ENCODE measurements around the gene KSR1.

KSR1 gene

GRCh38 chr17:27485716-27486495 is 29.7 kb downstream of the KSR1 start:
- peaks cover 24% of the 10 kb centered on the region for H3K4me1 ChIP-seq (ENCODE audit: control insufficient read depth, insufficient read depth, low read length)
- no peak overlapping the region for H3K27ac ChIP-seq (ENCODE audit: low read depth, low read length)

DNA sequence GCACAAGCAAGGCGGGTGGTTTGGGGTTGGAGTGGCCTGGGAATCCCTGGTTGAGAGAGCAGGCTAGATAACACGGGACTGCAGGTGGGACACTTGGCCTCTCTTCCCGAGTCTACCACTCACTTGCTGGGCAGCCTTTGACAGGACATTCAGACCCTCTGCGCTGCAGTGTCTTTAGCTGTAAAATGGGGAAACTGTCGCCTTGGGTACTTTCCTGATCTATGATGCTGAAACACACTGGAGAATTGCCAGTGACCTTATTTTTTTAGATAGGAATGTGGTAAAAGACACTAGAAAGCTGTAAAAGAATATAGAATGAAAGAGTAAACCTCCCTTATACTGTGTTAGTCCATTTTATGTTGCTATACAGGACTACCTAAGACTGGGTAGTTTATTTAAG is 30.5 kb downstream of the KSR1 start:
- Histone ChIP-seq H3K4me3 (ENCODE audit: low read depth, low read length) (no peak overlapping the region), H3K4me1 (ENCODE audit: control insufficient read depth, insufficient read depth, low read length) (peaks cover 22% of the 10 kb centered on the region), H3K36me3 (ENCODE audit: control insufficient read depth, insufficient read depth, low read length) (no peaks in the 10 kb centered on the region), H3K9me3 (ENCODE audit: control insufficient read depth, insufficient read depth, low read length) (no peaks in the 10 kb centered on the region), H3K27me3 (ENCODE audit: control insufficient read depth, insufficient read depth, low read length) (no peaks in the 10 kb centered on the region), H3K27ac (ENCODE audit: low read depth, low read length) (no peak overlapping the region), H3K9ac (ENCODE audit: low read depth, low read length) (no peak overlapping the region)

More at GRCh38 chr17:27485716-27486495, 29.7 kb downstream of the KSR1 start:
- Histone ChIP-seq H3K27me3 (ENCODE audit: control insufficient read depth, insufficient read depth, low read length) (no peaks in the 10 kb centered on the region), H3K9me3 (ENCODE audit: control insufficient read depth, insufficient read depth, low read length) (no peaks in the 10 kb centered on the region), H3K36me3 (ENCODE audit: control insufficient read depth, insufficient read depth, low read length) (no peaks in the 10 kb centered on the region), H3K4me3 (ENCODE audit: low read depth, low read length) (no peak overlapping the region), H3K9ac (ENCODE audit: low read depth, low read length) (no peak overlapping the region)

DNA sequence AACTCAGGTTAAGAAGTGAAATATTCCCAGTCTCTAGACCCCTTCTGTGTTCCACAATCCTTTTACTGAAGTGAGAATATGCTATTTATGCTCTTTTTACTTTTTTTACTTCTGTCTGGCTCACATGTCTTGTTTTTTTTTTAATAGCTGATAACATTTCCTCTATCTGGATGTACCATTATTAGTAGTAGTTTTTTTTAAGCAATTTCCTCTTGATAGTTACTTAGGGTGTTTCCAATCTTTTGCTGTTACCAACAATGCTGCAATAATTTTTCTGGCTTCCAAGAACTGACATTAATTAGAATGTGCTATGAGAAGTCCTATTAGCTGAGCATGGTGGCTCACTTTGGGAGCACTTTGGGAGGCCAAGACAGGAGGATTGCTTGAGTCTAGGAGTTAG is 32.0 kb downstream of the KSR1 start:
- Histone ChIP-seq H3K27ac (ENCODE audit: low read depth, low read length) (no peak overlapping the region), H3K9me3 (ENCODE audit: control insufficient read depth, insufficient read depth, low read length) (no peaks in the 10 kb centered on the region), H3K4me3 (ENCODE audit: low read depth, low read length) (no peak overlapping the region), H3K27me3 (ENCODE audit: control insufficient read depth, insufficient read depth, low read length) (no peaks in the 10 kb centered on the region), H3K9ac (ENCODE audit: low read depth, low read length) (no peak overlapping the region), H3K4me1 (ENCODE audit: control insufficient read depth, insufficient read depth, low read length) (peaks cover 37% of the 10 kb centered on the region), H3K36me3 (ENCODE audit: control insufficient read depth, insufficient read depth, low read length) (no peaks in the 10 kb centered on the region)

DNA sequence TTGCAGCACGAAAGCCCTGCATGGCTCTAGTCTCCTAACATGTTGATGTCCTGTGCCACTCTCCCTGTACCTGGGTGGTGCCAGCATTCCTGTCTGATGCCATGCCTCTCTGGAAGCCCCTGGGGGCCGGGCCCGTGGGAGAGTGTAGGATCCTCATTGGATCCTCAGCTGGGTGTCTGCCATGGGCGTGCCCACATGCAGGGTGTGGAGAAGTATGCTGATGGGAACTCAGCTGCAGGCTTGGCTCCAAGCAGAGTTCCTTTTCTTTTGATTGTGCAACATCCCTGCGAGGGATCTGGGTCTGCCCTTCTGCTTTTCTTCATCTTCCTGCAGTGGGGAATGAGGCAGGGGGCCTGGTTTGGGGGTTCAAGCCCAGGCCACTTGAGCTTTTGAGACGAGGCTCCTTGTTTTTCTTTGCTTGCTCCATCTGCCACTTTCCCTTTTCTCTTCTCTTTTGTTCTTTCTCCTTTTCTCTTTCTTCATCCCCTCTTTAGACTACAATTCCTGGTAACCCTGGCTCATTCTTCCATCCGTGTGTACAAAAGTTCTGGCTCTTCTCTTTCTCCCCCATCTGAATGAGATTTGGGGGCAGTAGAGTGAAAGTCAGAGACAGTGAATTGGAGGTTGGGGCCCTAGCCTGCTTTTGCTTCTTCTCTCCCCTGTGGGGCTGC is 32.9 kb downstream of the KSR1 start:
- Histone ChIP-seq H3K4me3 (ENCODE audit: low read depth, low read length) (no peak overlapping the region), H3K36me3 (ENCODE audit: control insufficient read depth, insufficient read depth, low read length) (no peaks in the 10 kb centered on the region), H3K9ac (ENCODE audit: low read depth, low read length) (no peak overlapping the region), H3K27me3 (ENCODE audit: control insufficient read depth, insufficient read depth, low read length) (no peaks in the 10 kb centered on the region), H3K27ac (ENCODE audit: low read depth, low read length) (peak overlapping the region; percentile 27), H3K4me1 (ENCODE audit: control insufficient read depth, insufficient read depth, low read length) (peaks cover 47% of the 10 kb centered on the region), H3K9me3 (ENCODE audit: control insufficient read depth, insufficient read depth, low read length) (no peaks in the 10 kb centered on the region)

GRCh38 chr17:27490391-27490790 is 34.1 kb downstream of the KSR1 start:
- H3K27ac ChIP-seq (ENCODE audit: low read depth, low read length), result no peak overlapping the region
- no peaks in the 10 kb centered on the region for H3K9me3 ChIP-seq (ENCODE audit: control insufficient read depth, insufficient read depth, low read length)
- no peaks in the 10 kb centered on the region for H3K27me3 ChIP-seq (ENCODE audit: control insufficient read depth, insufficient read depth, low read length)
- H3K4me3 ChIP-seq (ENCODE audit: low read depth, low read length), result no peak overlapping the region
- no peak overlapping the region for H3K9ac ChIP-seq (ENCODE audit: low read depth, low read length)
- peaks cover 59% of the 10 kb centered on the region for H3K4me1 ChIP-seq (ENCODE audit: control insufficient read depth, insufficient read depth, low read length)
- H3K36me3 ChIP-seq (ENCODE audit: control insufficient read depth, insufficient read depth, low read length), result no peaks in the 10 kb centered on the region

- Histone ChIP-seq H3K36me3 (ENCODE audit: control insufficient read depth, insufficient read depth, low read length) (no peaks in the 10 kb centered on the region), H3K4me1 (ENCODE audit: control insufficient read depth, insufficient read depth, low read length) (peaks cover 72% of the 10 kb centered on the region), H3K4me3 (ENCODE audit: low read depth, low read length) (no peak overlapping the region), H3K9me3 (ENCODE audit: control insufficient read depth, insufficient read depth, low read length) (no peaks in the 10 kb centered on the region), H3K9ac (ENCODE audit: low read depth, low read length) (no peak overlapping the region), H3K27ac (ENCODE audit: low read depth, low read length) (peak overlapping the region; percentile 22), H3K27me3 (ENCODE audit: control insufficient read depth, insufficient read depth, low read length) (no peaks in the 10 kb centered on the region)
Observed at GRCh38 chr17:27491713-27492190, 35.5 kb downstream of the KSR1 start.

DNA sequence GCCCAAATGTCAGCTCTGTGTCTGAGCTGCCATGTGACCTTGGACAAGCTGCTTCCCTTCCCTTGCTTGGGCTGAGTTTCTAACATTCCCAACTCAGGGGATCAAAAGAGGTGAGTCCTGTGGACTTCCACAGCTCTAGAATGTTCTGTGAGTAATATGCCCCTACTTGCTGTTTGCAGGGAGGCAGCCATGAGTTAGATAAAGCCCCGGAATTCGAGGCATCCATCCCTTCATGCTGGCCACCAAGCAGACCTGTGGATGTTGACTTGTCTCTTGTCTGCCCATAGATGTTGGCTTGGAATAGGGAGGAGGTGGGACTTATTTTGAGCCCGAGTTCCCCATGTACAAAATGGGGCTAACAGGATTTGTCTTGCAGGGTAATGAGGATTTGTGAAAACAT is 36.2 kb downstream of the KSR1 start:
- Histone ChIP-seq H3K4me3 (ENCODE audit: low read depth, low read length) (no peak overlapping the region), H3K4me1 (ENCODE audit: control insufficient read depth, insufficient read depth, low read length) (peaks cover 76% of the 10 kb centered on the region), H3K27ac (ENCODE audit: low read depth, low read length) (no peak overlapping the region), H3K36me3 (ENCODE audit: control insufficient read depth, insufficient read depth, low read length) (no peaks in the 10 kb centered on the region), H3K27me3 (ENCODE audit: control insufficient read depth, insufficient read depth, low read length) (no peaks in the 10 kb centered on the region), H3K9me3 (ENCODE audit: control insufficient read depth, insufficient read depth, low read length) (no peaks in the 10 kb centered on the region), H3K9ac (ENCODE audit: low read depth, low read length) (no peak overlapping the region)

DNA sequence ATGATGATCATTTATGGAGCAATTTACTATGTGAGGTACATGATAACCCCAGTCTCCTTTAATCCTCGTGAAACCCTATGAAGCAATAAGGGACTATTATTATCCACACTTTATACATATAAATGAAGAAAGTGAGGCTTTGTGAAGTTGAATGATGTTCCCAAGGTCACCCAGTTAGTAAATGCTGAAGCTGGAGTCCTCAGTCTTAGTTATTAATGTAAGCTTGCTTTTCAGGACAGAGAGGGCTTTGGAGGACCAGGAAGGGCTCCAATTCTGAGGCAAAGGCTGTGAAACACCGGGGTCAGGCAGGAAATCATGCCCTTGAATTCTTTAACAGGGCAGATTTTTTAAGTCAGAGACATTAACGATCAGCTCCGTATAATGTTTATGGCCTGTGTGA is 36.8 kb downstream of the KSR1 start:
- no peaks in the 10 kb centered on the region for H3K36me3 ChIP-seq (ENCODE audit: control insufficient read depth, insufficient read depth, low read length)
- no peaks in the 10 kb centered on the region for H3K9me3 ChIP-seq (ENCODE audit: control insufficient read depth, insufficient read depth, low read length)
- H3K9ac ChIP-seq (ENCODE audit: low read depth, low read length), result no peak overlapping the region
- peaks cover 76% of the 10 kb centered on the region for H3K4me1 ChIP-seq (ENCODE audit: control insufficient read depth, insufficient read depth, low read length)
- H3K27me3 ChIP-seq (ENCODE audit: control insufficient read depth, insufficient read depth, low read length), result no peaks in the 10 kb centered on the region
- no peak overlapping the region for H3K4me3 ChIP-seq (ENCODE audit: low read depth, low read length)
- H3K27ac ChIP-seq (ENCODE audit: low read depth, low read length), result no peak overlapping the region

DNA sequence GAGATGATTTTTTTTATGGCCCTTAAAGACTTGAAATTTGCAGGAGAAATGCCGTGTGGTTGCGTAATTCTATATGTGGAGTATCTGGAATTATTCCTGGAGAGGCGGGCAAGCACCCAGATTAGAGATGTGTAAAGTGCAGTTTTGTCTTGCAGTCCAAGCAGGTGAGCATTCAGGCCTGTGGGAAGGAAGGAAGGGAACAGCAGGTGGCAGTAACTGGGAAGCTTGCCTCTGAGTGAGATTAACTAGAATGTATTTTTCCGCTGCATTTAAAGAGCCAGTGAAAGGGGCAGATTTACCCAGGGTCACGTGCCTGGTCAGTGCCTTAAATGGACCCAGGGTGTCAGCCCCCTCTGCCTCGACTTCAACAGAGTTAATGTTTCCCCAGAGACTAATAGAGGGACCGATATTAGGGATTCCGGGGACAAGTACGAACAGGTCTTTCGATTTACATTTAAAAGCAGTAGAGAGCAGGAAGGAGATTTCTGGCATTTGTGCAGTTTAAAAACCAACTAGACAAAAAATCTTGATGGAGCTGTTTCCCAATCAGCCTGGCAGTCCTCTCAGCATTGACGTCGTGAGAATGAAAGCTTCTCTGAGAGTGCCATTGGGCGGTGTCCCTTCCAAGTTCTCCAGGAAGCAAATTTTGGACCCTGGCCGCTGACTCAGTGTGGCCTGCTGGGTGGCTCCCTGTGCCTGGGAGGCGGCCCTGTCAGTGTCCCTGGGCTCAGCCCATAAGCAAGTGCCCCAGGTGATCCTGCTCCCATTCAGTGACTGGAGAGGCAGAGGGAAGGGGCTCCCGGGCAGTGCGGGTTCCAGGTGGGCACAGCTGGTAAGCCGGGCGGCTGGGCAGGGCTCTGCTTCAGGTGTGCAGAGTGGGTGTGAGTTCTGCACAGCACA is 38.2 kb downstream of the KSR1 start:
- H3K4me3 ChIP-seq (ENCODE audit: low read depth, low read length), result no peak overlapping the region
- peak overlapping the region; percentile 52 for H3K27ac ChIP-seq (ENCODE audit: low read depth, low read length)
- 0 out of 2 replicates have a peak, but pooled peaks cover under 1% of the 10 kb centered on the region for H3K9me3 ChIP-seq (ENCODE audit: control insufficient read depth, insufficient read depth, low read length)
- peaks cover 70% of the 10 kb centered on the region for H3K4me1 ChIP-seq (ENCODE audit: control insufficient read depth, insufficient read depth, low read length)
- H3K27me3 ChIP-seq (ENCODE audit: control insufficient read depth, insufficient read depth, low read length), result no peaks in the 10 kb centered on the region
- H3K9ac ChIP-seq (ENCODE audit: low read depth, low read length), result no peak overlapping the region
- H3K36me3 ChIP-seq (ENCODE audit: control insufficient read depth, insufficient read depth, low read length), result no peaks in the 10 kb centered on the region

DNA sequence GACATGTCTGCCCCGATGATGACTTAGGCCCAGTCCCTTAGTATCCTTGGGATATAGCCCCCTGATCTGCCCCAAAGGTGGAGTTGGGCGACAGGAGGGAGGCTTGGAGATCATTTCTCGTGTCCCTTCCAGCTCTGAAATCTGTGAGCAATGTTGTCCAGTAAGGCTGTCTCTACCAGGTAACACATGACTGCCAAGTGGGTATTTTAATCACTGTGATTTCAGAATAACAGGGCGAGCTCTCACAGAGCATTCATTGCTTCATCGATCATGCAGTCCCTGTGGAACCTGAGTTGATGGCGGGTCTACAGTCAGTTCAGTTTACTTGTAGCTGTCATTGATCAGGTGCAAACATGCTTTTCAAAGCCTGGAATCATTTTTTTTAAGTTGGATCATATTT is 39.2 kb downstream of the KSR1 start:
- peaks cover 60% of the 10 kb centered on the region for H3K4me1 ChIP-seq (ENCODE audit: control insufficient read depth, insufficient read depth, low read length)
- H3K9me3 ChIP-seq (ENCODE audit: control insufficient read depth, insufficient read depth, low read length), result peaks cover 10% of the 10 kb centered on the region
- H3K36me3 ChIP-seq (ENCODE audit: control insufficient read depth, insufficient read depth, low read length), result no peaks in the 10 kb centered on the region
- H3K27me3 ChIP-seq (ENCODE audit: control insufficient read depth, insufficient read depth, low read length), result no peaks in the 10 kb centered on the region
- H3K27ac ChIP-seq (ENCODE audit: low read depth, low read length), result no peak overlapping the region
- no peak overlapping the region for H3K9ac ChIP-seq (ENCODE audit: low read depth, low read length)
- no peak overlapping the region for H3K4me3 ChIP-seq (ENCODE audit: low read depth, low read length)

Data from HUES48 (cell line).